Heart left ventricle (tissue), 13 donors: ENCODE results near the gene COL1A1.

ENCODE experiments used
- POLR2A ChIP-seq, 2 donors: fragments of 450-650 bp; IDR thresholded peaks; one replicate each; pipeline ENCODE4 v1.6.1; 2017; ENCODE audit warnings: antibody characterized with exemption in 2 of 2, mild to moderate bottlenecking in 2 of 2, moderate library complexity in 2 of 2
- TF ChIP-seq, protein P1 (sequence below), 12 donors: fragments of 200-600 bp; sonication (generic) in 4 of 12; IDR thresholded peaks; one replicate each; pipeline versions ENCODE4 v1.5.0 to v1.8.0; 2018 to 2022; ENCODE audit warnings: antibody characterized with exemption in 12 of 12, mild to moderate bottlenecking in 5 of 12
- donor health status: ischemic (EF 13 %, LVEDD 7.1; RV severe dilation, severe dysfunction).
- donor health status: DM: no; HTN: yes; CAD: no.
- donor health status: DM: no; HTN: no; CAD: no.
- donor health status: ischemic (EF 25% LVEDD 6.9; RV normal size, moderate dysfunction).
- donor health status: ischemic (EF 25% LVEDD 5.7; RV mildly dilated, moderate dysfunction).
- donor health status: ischemic (EF 35%, LVEDD 5.7; RV mildly dilated, moderate dysfunction).
- donor health status: nonischemic (EF 11% LVEDD 7.7; RV severe dilation, severe dysfunction).
- donor health status: DM: yes; HTN: yes; CAD: no.
- donor health status: PGD.
- donor health status: ischemic (EF 29% LVEDD 5.4; RV normal size, mild dysfunction).
- donor health status: nonischemic (EF 23%, LVEDD 6.1; RV moderate dilation, normal function).

DNA sequence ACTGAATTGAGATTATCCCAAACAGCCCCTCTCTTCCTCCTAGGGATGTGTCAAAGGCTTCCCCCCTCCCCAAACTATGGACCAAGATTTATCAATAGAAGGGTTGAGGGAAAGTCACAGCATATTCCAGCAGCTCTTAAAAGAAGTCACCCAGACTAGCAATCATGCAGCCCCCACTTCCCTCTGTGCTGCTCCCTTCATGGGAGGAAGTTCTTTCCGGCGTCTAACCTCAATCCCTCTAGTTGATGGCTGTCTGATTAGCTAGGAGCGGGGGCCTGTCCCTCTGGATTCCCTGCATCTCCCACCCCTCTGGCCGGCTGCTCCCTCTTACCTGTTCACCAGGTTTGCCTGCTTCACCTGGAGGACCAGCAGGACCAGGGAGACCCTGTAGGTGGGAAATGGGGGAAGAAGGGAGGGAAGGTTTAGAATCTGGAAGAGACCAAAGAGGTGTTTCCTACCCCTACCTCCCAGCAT, 9.2 kb downstream of the COL1A1 start:
- TF ChIP-seq, protein P1, sequence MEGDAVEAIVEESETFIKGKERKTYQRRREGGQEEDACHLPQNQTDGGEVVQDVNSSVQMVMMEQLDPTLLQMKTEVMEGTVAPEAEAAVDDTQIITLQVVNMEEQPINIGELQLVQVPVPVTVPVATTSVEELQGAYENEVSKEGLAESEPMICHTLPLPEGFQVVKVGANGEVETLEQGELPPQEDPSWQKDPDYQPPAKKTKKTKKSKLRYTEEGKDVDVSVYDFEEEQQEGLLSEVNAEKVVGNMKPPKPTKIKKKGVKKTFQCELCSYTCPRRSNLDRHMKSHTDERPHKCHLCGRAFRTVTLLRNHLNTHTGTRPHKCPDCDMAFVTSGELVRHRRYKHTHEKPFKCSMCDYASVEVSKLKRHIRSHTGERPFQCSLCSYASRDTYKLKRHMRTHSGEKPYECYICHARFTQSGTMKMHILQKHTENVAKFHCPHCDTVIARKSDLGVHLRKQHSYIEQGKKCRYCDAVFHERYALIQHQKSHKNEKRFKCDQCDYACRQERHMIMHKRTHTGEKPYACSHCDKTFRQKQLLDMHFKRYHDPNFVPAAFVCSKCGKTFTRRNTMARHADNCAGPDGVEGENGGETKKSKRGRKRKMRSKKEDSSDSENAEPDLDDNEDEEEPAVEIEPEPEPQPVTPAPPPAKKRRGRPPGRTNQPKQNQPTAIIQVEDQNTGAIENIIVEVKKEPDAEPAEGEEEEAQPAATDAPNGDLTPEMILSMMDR (IDR thresholded peaks at IDR 0.05): no peak
- TF ChIP-seq POLR2A (IDR thresholded peaks at IDR 0.05): no peak
